Neural cell (in vitro differentiated cells): ENCODE results near the gene USB1. TPM values are rescaled to one million over a fixed set of nuclear protein-coding genes. Genes with fewer than 3 reads are reported as not detected.

ENCODE experiments used
- H2AFZ ChIP-seq: fragments of 200-600, 300-800 bp; sonication (generic), shearing (Covaris generic); 2 replicates; pipeline ENCODE4 v1.6.0; 2014; ENCODE audit warnings: low read depth, mild to moderate bottlenecking, antibody characterized with exemption, low read length, moderate library complexity
- H3F3A ChIP-seq: fragments of 200-600 bp; shearing (Covaris generic); 2 replicates; pipeline ENCODE4 v1.6.1; 2016; ENCODE audit warnings: mild to moderate bottlenecking, moderate library complexity, mixed read lengths, antibody characterized with exemption, low read length; ENCODE audit not compliant: insufficient read depth, poor library complexity, severe bottlenecking
- H3K27ac ChIP-seq: fragments of 200-600, 300-800 bp; sonication (generic), shearing (Covaris generic); 2 replicates; pipeline ENCODE4 v1.5.1; 2014; ENCODE audit warnings: mild to moderate bottlenecking, low read length, moderate library complexity
- H3K27me3 ChIP-seq: fragments of 300-800, 200-600 bp; sonication (generic), shearing (Covaris generic); 2 replicates; pipeline ENCODE4 v1.6.0; 2014; ENCODE audit warnings: mild to moderate bottlenecking, low read depth, low read length, moderate library complexity; ENCODE audit not compliant: insufficient read depth
- H3K36me3 ChIP-seq: fragments of 300-800, 200-600 bp; sonication (generic), shearing (Covaris generic); 2 replicates; pipeline ENCODE4 v1.5.1; 2014; ENCODE audit warnings: mild to moderate bottlenecking, antibody characterized with exemption, low read length, moderate library complexity; ENCODE audit not compliant: insufficient read depth
- H3K4me2 ChIP-seq: fragments of 300-800, 200-600 bp; sonication (generic), shearing (Covaris generic); 2 replicates; pipeline ENCODE4 v1.6.0; 2014; ENCODE audit warnings: mild to moderate bottlenecking, low read length
- H3K4me3 ChIP-seq: fragments of 300-800, 200-600 bp; sonication (generic), shearing (Covaris generic); 2 replicates; pipeline ENCODE4 v1.5.1; 2014; ENCODE audit warnings: mild to moderate bottlenecking, low read length, moderate library complexity
- H3K79me2 ChIP-seq: fragments of 200-600 bp; shearing (Covaris generic); replicated peaks from 2 replicates; pipeline ENCODE4 v1.6.0; 2014; ENCODE audit warnings: mild to moderate bottlenecking, low read length, moderate library complexity; ENCODE audit not compliant: insufficient read depth
- H3K9ac ChIP-seq: fragments of 300-800, 200-600 bp; sonication (generic), shearing (Covaris generic); 2 replicates; pipeline ENCODE4 v1.6.1; 2016; ENCODE audit warnings: mild to moderate bottlenecking, low read length, mixed read lengths
- H3K9me2 ChIP-seq: fragments of 200-600 bp; shearing (Covaris generic); 2 replicates; pipeline ENCODE4 v1.6.1; 2016; ENCODE audit warnings: mild to moderate bottlenecking, low read length, mixed read lengths; ENCODE audit not compliant: insufficient read depth
- H3K9me3 ChIP-seq: fragments of 200-600, 300-800 bp; sonication (generic), shearing (Covaris generic); 2 replicates; pipeline ENCODE4 v1.6.1; 2016; ENCODE audit warnings: mild to moderate bottlenecking, mixed run types, low read length, moderate library complexity, mixed read lengths
- H4K20me1 ChIP-seq: fragments of 200-600 bp; shearing (Covaris generic); 2 replicates; pipeline ENCODE4 v1.6.1; 2016; ENCODE audit warnings: mild to moderate bottlenecking, mixed run types; ENCODE audit not compliant: insufficient read depth
- EP300 ChIP-seq: fragments of 450-650 bp; conservative IDR thresholded peaks from 2 replicates; pipeline ENCODE4 v1.6.1; 2014; ENCODE audit warnings: antibody characterized with exemption, mild to moderate bottlenecking, moderate library complexity; ENCODE audit not compliant: poor library complexity, severe bottlenecking
- EZH2 ChIP-seq: fragments of 200-600, 300-800 bp; shearing (Covaris generic), sonication (generic); IDR thresholded peaks from 2 replicates; pipeline ENCODE4 v1.6.1; 2014; ENCODE audit warnings: antibody characterized with exemption, low read length, borderline replicate concordance, mild to moderate bottlenecking; ENCODE audit not compliant: insufficient read depth, poor library complexity, severe bottlenecking
- MXI1 ChIP-seq: fragments of 450-650 bp; conservative IDR thresholded peaks from 2 replicates; pipeline ENCODE4 v1.6.1; 2014; ENCODE audit warnings: antibody characterized with exemption, mild to moderate bottlenecking; ENCODE audit not compliant: poor library complexity, severe bottlenecking
- POLR2AphosphoS5 ChIP-seq: IDR thresholded peaks from 2 replicates; pipeline ENCODE4 v1.6.1; 2012
- RAD21 ChIP-seq: fragments of 450-650 bp; conservative IDR thresholded peaks from 2 replicates; pipeline ENCODE4 v1.6.1; 2014; ENCODE audit warnings: antibody characterized with exemption, mild to moderate bottlenecking, moderate library complexity
- SMC3 ChIP-seq: fragments of 450-650 bp; conservative IDR thresholded peaks from 2 replicates; pipeline ENCODE4 v1.6.1; 2014; ENCODE audit warnings: antibody characterized with exemption, mild to moderate bottlenecking, moderate library complexity; ENCODE audit not compliant: poor library complexity
- TAF1 ChIP-seq: IDR thresholded peaks from 2 replicates; pipeline ENCODE4 v1.6.1; 2012; ENCODE audit warnings: low read depth
- polyA plus RNA-seq: library from polyadenylated mRNA; depleted of rRNA; stranded (reverse); fragments of >200 nt; gene quantifications from 2 replicates; pipeline ENCODE4 v1.2.3, GENCODE V29; 2014
- TF ChIP-seq, protein P1 (sequence below): fragments of 450-650 bp; IDR thresholded peaks from 2 replicates; pipeline ENCODE4 v1.5.1; 2014; ENCODE audit warnings: antibody characterized with exemption, mild to moderate bottlenecking, moderate library complexity; ENCODE audit not compliant: poor library complexity, severe bottlenecking
- TF ChIP-seq, protein P2 (sequence below): IDR thresholded peaks from 2 replicates; pipeline ENCODE4 v1.6.1; 2012; ENCODE audit warnings: borderline replicate concordance

USB1 gene
- polyA plus RNA-seq, 1 donor from 2014 or later, result 25.7 TPM

DNA sequence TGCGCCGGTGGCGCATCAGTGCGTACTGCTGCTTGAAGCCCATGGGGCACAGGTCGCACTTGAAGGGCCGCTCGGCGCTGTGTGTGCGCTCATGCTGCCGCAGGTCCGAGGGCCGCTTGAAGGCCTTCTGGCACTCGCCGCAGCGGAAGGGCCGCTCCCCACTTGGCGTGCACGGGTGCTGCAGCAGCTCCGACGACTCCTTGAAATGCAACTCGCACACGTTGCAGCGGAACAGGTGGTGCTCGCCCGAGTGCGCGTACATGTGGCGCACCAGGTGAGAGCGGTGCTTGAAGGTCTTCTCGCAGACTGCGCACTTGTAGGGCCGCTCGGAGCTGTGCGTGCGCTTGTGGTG is 4.1 kb upstream of the USB1 start:
- Histone ChIP-seq H4K20me1 (no peaks in the 10 kb centered on the region), H3K4me3 (no peak overlapping the region), H3K9ac (no peak overlapping the region), H3F3A (no peaks in the 10 kb centered on the region), H3K9me2 (no peaks in the 10 kb centered on the region), H3K79me2 (peaks cover 10% of the 10 kb centered on the region), H3K4me2 (no peak overlapping the region), H3K36me3 (no peaks in the 10 kb centered on the region), H3K27ac (no peak overlapping the region), H3K9me3 (no peaks in the 10 kb centered on the region), H2AFZ (no peak overlapping the region), H3K27me3 (no peaks in the 10 kb centered on the region)
- TF ChIP-seq TAF1 (no peak), MXI1 (no peak), EP300 (no peak), EZH2 (no peak), POLR2AphosphoS5 (no peak), RAD21 (no peak), SMC3 (no peak)
- TF ChIP-seq, protein P1, sequence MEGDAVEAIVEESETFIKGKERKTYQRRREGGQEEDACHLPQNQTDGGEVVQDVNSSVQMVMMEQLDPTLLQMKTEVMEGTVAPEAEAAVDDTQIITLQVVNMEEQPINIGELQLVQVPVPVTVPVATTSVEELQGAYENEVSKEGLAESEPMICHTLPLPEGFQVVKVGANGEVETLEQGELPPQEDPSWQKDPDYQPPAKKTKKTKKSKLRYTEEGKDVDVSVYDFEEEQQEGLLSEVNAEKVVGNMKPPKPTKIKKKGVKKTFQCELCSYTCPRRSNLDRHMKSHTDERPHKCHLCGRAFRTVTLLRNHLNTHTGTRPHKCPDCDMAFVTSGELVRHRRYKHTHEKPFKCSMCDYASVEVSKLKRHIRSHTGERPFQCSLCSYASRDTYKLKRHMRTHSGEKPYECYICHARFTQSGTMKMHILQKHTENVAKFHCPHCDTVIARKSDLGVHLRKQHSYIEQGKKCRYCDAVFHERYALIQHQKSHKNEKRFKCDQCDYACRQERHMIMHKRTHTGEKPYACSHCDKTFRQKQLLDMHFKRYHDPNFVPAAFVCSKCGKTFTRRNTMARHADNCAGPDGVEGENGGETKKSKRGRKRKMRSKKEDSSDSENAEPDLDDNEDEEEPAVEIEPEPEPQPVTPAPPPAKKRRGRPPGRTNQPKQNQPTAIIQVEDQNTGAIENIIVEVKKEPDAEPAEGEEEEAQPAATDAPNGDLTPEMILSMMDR, result no peak

DNA sequence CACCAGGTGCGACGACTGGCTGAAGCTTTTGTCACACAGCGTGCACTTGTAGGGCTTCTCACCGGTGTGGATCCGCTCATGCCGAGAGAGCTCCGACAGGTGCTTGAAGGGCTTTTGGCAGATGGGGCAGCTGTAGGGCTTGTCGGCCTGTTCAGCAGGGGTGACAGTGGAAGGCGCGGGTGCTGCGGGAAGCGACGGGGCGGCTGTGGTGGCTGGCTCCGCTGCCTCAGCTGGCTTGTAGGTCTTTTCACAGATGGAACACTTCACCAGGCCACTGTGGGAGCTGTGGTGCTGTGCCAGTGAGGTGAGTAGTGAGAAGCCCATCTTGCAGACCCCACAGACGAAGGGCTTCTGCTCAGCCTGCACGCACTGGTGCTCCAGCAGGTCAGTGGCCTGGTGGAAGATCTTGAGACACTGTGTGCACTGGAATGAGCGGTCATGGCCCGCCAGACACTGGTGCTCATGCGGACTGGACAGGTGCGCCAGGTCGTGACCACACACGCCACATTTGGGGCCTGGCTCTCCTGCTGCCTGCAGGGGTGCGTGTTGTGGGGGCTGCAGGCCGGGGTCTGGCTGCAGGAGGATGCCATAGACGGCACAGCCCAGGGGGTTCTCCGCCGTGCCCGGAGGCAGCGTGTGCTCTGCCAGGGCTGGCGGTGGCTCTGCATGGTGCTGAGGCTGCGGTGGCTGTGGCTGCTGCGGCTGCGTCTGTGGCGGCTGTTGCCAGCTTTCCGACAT is 3.5 kb upstream of the USB1 start:
- no peaks in the 10 kb centered on the region for H4K20me1 ChIP-seq
- no peaks in the 10 kb centered on the region for H3K9me3 ChIP-seq
- H3K4me2 ChIP-seq, result no peak overlapping the region
- H3F3A ChIP-seq, result no peaks in the 10 kb centered on the region
- no peak for TF ChIP-seq EZH2
- TF ChIP-seq, protein P2, sequence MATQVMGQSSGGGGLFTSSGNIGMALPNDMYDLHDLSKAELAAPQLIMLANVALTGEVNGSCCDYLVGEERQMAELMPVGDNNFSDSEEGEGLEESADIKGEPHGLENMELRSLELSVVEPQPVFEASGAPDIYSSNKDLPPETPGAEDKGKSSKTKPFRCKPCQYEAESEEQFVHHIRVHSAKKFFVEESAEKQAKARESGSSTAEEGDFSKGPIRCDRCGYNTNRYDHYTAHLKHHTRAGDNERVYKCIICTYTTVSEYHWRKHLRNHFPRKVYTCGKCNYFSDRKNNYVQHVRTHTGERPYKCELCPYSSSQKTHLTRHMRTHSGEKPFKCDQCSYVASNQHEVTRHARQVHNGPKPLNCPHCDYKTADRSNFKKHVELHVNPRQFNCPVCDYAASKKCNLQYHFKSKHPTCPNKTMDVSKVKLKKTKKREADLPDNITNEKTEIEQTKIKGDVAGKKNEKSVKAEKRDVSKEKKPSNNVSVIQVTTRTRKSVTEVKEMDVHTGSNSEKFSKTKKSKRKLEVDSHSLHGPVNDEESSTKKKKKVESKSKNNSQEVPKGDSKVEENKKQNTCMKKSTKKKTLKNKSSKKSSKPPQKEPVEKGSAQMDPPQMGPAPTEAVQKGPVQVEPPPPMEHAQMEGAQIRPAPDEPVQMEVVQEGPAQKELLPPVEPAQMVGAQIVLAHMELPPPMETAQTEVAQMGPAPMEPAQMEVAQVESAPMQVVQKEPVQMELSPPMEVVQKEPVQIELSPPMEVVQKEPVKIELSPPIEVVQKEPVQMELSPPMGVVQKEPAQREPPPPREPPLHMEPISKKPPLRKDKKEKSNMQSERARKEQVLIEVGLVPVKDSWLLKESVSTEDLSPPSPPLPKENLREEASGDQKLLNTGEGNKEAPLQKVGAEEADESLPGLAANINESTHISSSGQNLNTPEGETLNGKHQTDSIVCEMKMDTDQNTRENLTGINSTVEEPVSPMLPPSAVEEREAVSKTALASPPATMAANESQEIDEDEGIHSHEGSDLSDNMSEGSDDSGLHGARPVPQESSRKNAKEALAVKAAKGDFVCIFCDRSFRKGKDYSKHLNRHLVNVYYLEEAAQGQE, result no peak
- TF ChIP-seq, protein P1, result no peak
- no peak for TF ChIP-seq MXI1
- TF ChIP-seq SMC3, result no peak
- TF ChIP-seq RAD21, result no peak
- TF ChIP-seq EP300, result no peak
- no peak for TF ChIP-seq TAF1
- no peak for TF ChIP-seq POLR2AphosphoS5
- peaks cover 10% of the 10 kb centered on the region for H3K79me2 ChIP-seq
- no peak overlapping the region for H3K4me3 ChIP-seq
- no peaks in the 10 kb centered on the region for H3K27me3 ChIP-seq
- no peak overlapping the region for H2AFZ ChIP-seq
- H3K36me3 ChIP-seq, result no peaks in the 10 kb centered on the region
- H3K27ac ChIP-seq, result no peak overlapping the region
- H3K9me2 ChIP-seq, result no peaks in the 10 kb centered on the region
- H3K9ac ChIP-seq, result no peak overlapping the region
